GM21515 (cell line): Measurements from ENCODE around the gene LCN6.

Experiments
- ATAC-seq: cut with Tn5 transposase; IDR thresholded peaks from one replicate; pipeline ENCODE4 v1.9.1; 2021; ENCODE audit not compliant: unreplicated experiment

The LCN6 gene

GRCh38 chr9:136726631-136727191 is 21.6 kb downstream of the LCN6 start:
- no peak for ATAC-seq

DNA sequence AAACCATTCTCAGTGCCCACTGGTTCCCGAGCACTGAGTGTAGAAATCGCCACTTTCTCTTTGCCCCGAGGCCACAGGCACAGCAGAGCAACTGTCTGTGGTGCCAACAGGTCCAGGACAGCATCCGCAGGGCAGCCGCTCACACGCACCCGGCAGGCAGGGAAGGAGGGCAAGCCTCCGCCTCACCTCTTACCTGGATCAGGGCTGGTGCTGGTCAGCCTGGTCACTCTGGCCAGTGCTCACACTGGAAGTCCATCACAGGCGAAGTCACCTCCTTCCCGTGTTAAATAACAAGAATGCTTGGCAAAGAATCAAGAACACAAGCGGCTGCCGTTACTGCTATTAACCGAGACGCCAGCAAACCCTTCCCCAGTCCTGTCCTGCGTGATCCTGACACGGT is 22.2 kb downstream of the LCN6 start:
- no peak for ATAC-seq

DNA sequence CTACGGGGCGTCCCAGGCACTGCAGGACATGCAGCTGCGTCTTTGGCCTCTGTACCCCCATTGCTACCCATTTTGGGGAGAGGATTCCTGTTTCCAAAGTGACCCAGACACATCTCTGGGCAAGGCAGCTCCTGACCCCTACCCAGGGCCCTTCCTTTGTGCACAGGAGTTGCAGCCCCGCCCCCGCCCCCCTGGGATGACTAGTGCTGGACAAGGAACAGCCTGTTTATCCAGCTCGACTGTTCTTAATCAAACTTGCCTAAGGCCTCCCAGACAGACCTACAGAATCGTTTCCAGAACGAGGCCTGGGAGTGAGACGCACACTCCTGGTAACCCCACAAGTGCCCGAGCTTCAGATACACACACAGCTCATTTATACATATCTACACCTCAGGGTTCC is 22.7 kb downstream of the LCN6 start:
- no peak for ATAC-seq

GRCh38 chr9:136724772-136725171 is 23.6 kb downstream of the LCN6 start:
- ATAC-seq: no peak

GRCh38 chr9:136723989-136724388 is 24.3 kb downstream of the LCN6 start:
- no peak for ATAC-seq

GRCh38 chr9:136723362-136723976 is 24.9 kb downstream of the LCN6 start:
- ATAC-seq: no peak

DNA sequence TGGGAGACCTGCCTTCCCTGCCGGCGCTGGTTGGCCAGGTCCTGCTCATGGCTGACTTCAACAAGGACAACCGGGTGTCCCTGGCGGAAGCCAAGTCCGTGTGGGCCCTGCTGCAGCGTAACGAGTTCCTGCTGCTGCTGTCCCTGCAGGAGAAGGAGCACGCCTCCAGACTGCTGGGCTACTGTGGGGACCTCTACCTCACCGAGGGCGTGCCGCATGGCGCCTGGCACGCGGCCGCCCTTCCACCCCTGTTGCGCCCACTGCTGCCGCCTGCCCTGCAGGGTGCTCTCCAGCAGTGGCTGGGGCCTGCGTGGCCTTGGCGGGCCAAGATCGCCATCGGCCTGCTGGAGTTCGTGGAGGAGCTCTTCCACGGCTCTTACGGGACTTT is 25.4 kb downstream of the LCN6 start:
- ATAC-seq: no peak

DNA sequence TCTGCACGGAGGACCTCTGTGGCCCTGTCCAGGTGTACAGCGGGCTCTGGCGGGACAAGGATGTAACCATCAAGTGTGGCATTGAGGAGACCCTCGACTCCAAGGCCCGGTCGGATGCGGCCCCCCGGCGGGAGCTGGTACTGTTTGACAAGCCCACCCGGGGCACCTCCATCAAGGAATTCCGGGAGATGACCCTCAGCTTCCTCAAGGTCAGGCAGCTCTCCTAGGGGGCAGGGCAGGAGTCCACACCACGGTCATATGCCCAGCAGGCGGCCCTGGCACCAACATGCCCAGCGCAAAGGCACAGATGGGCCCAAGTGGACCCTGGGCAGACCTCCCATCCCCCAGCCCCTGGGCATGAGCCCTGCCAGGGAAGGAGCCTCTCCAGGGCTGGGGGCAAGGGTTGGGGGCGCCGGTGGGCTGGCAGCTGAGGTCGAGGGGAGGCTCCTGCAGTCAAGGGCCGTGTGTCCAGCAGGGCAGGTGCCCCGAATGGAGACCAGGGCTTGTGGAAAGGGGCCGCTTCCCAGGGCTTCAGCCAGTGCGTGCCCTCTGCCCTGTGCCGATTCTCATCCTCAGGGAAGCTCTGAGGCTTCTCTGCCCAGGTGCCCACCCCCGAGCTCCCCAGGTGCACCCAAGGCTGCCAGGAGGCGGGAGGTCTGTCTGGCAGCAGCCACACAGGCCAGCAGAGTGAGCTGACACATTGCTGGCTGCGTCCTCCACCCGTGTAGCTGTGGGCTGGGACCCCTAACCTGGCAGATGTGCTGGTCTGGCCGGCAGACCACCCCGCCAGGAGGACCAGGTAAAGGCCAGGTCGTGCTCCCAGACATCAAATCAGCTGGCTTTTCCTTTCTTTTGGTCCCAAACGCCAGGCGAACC is 26.0 kb downstream of the LCN6 start:
- no peak for ATAC-seq

DNA sequence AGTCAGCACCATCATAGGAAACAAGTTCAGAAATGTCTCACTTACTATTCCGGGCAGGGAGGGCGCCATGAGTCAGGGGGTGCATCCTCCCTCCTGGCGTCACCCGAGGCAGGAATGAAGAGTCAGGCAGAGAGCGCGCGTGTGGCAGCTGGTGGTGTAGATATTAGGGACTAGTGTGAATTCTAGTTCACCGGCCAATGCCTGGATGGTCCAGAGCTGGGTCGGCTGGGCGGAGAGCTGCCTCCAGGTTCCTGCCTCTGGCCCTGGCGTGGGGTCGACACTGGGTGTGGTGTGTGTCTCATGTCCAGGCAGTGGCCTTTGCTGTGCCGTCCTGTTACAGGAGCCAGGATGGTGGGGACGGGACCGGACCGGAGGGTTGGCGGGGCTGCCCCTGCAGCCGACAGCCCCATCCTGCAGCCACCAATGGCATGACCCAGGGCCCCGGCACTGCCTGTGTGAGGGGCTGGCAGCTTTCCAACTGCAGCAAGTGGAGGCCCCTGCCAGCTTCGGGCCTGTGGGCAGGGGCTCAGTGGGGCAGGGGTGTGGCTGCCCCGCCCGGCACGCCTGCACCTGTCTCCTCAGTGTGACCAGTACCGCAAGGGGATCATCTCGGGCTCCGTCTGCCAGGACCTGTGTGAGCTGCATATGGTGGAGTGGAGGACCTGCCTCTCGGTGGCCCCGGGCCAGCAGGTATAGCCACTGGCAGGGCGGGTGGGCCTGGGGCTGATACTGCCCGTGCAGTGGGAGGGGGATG is 26.8 kb downstream of the LCN6 start:
- ATAC-seq: no peak

- ATAC-seq: no peak
Observed at GRCh38 chr9:136720898-136721338, 27.4 kb downstream of the LCN6 start.

DNA sequence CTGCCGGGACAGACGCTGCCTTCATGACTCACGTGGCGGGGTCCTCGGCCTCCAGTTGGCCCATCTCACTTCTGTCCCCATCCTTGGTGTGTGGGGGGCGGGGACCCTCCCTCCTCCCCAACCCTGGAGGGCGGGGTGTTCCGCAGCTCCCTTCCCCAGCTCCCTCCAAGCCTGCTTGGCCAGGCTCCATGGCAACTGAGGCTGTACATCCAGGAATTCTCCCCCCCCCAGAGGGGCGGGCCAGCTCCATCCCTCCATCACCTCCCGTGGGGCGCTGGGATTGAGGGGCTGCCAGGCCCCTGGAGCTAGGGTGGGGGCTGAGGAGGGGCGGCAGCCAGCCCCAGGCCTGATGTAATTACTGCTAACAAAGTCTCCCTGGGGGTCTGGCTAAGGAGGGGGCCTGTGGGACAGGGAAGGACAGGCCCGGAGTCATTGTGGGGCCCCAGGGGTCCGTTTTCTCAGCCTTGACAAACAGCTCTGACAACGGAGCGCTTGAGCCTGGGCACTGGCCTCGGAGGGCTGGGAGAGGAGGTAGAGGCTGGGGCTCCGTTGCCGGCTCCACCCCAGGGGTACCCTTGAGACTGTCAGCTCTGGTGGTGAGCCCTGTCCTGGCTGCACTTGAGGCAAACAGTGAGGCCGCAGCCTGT is 28.0 kb downstream of the LCN6 start:
- ATAC-seq: no peak

DNA sequence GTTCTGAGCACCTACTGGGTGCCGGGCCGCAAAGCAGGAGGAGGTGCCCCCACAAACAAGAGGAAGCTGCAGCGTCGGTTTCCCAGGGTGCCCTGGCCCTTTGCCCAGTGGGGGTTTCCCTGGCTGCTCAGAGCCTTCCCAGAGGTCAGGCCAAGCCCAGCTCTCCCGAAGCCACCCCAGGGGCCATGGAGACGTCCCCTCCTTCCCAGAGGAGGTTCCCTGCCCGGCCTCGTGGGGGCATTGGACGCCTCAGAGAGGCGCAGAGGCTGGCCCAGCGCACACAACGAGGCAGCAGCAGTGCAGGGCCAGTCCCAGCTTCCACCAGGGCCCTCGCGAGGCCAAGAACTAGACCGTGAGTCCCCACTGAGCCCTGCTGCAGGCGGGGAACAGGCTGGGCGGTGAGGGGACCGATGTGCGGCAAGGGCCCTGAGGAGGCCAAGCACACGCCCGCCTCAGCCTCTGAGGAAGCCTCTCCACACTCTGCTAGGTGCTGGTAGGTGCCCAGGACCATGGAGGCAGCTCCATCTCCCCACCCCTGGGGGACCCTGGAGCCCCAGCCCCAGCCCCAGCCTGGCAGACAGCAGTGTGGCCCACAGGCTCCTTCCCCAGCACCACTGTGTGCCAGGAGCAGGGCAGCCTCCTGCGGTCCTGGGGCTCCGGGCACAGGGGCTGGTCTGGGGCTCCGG is 29.0 kb downstream of the LCN6 start:
- ATAC-seq: no peak

GRCh38 chr9:136718345-136719194 is 29.8 kb downstream of the LCN6 start:
- no peak for ATAC-seq

- no peak for ATAC-seq
Observed at GRCh38 chr9:136717399-136717798, 30.9 kb downstream of the LCN6 start.

- no peak for ATAC-seq
Observed at GRCh38 chr9:136714893-136715274, 33.4 kb downstream of the LCN6 start.

DNA sequence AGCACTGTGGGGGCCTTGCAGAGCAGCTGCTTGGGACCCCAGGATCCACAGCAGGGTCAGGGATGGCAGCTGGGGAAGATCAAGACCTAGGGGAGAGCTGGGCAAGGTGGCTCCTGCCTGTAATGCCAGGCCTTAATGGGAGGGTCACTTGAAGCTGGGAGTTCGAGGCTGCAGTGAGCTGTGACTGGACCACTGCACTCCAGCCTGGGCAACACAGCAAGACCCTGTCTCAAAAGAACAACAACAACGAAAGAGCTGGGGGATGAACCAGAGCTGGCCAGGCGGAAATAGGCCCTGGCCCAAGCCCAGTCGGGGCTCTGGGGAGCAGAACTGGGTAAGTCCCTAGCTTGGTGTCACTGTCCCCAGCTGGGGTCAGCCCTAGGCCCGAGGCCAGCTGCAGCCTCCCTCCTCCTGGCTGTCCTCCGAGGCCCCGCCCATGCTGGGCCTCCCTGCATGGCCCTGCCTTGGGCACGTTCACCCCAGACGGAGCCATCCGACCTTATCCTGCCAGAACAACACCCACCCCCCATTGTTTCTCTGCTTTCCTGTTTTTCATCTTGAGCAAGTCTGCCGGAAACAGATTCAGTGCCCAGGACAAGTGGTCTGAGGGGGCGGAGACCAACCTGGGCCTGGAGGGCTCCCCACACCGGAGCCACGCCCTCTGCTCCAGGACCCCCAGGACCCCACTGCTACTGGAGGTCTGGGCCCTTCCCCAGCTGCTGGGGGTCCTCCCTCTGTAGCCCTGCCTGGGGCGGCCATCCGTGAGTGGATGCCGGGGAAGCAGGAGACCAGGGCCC is 34.0 kb downstream of the LCN6 start:
- no peak for ATAC-seq

DNA sequence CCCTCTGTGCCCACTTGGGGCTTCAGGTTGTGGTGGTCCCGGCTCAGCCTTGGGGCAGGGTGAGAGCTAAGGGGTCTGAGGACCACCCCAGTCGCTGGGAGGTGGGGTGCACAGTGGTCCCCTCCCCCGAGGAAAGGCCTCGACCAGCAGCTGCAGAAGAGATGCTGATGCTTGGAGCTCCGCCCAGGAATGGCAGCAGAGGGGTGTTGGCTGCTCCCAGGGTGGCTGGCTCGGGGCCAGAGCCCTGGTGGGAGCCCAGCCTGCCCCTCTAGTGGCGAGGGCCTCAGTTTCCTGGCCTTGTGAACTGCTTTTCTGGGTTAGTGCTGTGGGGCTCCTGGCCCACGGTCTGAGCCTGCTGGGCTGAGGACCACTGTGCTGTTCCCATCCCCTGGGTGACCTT is 34.8 kb downstream of the LCN6 start:
- ATAC-seq: no peak

- no peak for ATAC-seq
Observed at GRCh38 chr9:136712690-136713544, 35.4 kb downstream of the LCN6 start.
